ENCODE data around the gene CCDC177.

Gene CCDC177

DNA sequence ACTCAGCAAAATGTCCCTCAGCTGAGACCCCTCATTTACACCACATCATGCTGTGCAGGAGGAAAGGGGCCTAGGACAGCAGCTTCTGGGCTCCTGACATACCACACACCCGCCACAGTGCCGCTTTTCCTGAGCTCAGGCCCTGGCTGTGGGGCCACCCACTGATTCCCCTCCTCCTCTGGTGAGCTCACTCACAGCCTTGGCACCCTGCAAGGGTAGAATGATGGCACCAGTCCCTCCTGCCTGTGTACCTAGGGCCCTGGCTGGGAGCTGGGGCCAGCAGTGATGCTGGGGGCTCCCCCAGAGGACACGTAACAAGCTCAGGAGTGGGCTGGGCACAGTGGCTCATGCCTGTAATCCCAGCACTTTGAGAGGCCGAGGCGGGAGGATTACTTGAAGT is 45.7 kb downstream of the CCDC177 start:
- no peak for DNase-seq (ENCODE audit: low read depth)

DNA sequence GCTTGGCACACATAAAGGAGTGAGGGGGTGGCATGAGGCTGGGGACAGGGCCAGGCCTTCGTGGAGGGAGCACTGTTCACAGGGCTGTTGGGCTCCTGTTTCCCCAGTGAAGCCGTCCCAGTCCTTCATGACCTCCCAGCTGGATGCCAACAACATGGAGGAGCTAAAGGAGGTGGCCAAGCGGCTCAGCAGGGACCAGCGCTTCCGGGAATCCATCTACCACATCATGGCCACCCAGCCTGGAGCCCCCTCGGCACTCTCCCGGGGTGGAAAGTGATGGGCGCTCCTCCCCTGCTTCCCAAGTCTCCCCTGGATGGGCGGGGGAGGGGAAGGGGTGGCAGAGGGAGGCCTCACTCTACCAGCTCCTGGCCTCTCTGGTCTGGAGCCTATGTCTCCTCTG is 46.5 kb downstream of the CCDC177 start:
- DNase-seq (ENCODE audit: low read depth): no peak

DNA sequence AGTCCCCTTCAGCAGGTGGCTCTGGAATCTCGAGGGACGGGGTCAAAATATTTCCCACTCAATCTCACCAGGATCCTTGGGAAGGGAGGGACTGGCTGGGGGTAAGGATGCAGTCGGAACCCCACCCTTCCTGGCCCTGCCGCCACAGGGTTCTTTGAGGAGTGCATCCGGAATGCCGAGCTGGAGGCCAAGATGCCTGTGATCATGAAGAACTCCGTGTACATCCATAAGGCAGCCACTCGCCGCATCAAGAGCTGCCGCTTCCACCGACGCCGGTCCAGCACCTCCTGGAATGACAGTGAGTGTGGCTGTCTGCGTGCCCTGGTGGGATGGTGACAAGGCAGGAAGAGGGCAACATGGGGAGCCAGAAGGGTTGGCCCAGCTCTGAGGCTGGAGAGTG is 47.0 kb downstream of the CCDC177 start:
- no peak for DNase-seq (ENCODE audit: low read depth)

DNA sequence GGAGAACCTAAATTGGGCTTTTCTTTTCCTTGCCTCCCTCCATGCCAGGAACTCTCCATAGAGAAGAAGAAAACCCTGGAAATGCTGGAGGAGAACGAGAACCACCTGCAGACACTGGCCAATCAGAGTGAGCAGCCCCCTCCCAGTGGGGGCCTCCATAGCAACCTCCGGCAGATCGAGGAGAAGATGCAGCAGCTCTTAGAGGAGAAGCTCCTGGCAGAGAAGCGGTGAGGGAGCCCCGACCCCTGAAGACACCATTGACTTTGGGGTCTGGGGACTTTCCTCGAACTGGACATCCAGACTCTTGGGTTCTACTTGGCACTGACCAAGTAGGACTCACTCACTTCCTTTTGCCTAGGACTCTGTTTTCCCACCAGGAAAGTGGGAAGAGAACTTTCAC is 48.8 kb downstream of the CCDC177 start:
- DNase-seq (ENCODE audit: low read depth): no peak

DNA sequence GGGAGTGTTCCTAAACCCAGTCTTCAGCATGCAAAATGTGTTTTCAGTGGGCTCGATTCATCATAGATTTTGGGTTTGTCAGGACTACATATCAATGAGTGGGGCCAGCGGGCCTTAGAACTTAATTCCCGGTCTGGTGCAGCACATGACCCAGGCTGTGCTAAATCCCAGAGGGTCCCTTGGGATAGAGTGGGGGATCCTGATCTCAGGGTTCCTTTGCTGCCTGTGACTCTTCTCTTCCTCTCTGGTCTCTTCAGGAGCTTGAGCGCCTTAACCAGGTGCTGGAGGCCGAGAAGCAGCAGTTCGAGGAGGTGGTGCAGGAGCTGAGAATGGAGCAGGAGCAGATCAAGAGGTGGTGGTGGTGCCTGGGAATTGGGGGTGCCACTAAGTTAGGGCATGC is 52.6 kb downstream of the CCDC177 start:
- no peak for DNase-seq (ENCODE audit: low read depth)

Data from activated T-cell treated with anti-CD3 and anti-CD28 coated beads for 48 hours (primary cell).